Airway epithelial cell (primary cell): Measurements from ENCODE around the gene SHROOM3. TPM values are rescaled to one million over a fixed set of nuclear protein-coding genes. Genes with fewer than 3 reads are reported as not detected.

Experiments
- total RNA-seq: library from RNA; depleted of rRNA; stranded (reverse); fragments of >200 nt; gene quantifications from 2 replicates; pipeline ENCODE4 v1.2.3, GENCODE V29; 2015

Gene SHROOM3
- total RNA-seq: 16.8 and 22.2 TPM in 2 replicates

DNA sequence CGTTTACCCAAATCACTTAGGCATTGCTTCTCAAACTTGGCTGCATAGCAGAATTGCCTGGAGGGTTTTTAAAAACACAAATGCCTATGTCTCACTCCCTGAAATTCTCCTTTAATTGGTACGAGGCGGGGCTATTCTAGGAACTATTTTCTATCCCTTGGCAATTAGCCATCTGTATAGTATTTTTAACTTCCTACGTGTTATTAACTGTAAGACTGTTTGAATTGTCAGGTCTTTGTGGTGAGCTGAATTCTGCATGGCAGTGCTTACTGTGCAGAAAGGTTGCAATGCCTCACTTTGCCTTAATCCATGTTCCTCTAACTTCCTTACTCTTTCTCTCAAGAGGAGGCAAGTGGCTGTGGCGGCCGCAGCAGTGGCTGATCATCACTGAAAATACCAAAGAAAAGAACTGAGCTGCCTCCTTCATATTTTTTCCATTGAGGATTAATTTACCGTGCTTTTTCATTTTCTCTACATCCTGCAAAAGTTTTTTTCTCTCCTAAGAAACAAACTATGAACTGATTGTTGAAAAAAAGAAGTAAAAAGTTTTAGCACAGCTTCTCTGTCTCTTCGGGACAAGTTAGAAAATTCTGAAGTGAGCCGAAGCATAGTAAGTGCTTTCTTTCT is at the start of gene SHROOM3:
Gene SHROOM3, plus strand, starts transcription at position 329 of the 627 bp plus-strand sequence. CDS start 824 bp downstream, outside the sequence.

GRCh38 chr4:76420762-76421581 is 14.1 kb upstream of the SHROOM3 start, which contains the start of gene CCDC158:
CCDC158 (minus strand) TSS chr4:76421141; CDS start chr4:76403207, 17,934 bp downstream.

Other genes starting within 250 kb of the SHROOM3 start
- gene SCARB2, start 221.4 kb upstream of the SHROOM3 start, total RNA-seq: 65.3 and 77.2 TPM in 2 replicates
- 0.56 TPM in 1 of 2 replicates, not detected in the other for gene FAM47E, start 183.5 kb upstream of the SHROOM3 start, total RNA-seq
- gene STBD1, start 128.5 kb upstream of the SHROOM3 start, total RNA-seq: 1.1 and 2.1 TPM in 2 replicates
- gene CCDC158, start 14.1 kb upstream of the SHROOM3 start, total RNA-seq: not detected in 2 replicates